NCI-H510A treated with DMSO at 0.1 percent for 48 hours (cell line): ENCODE data around the gene STX17.
"Not testable (repeated sequence)": the region's sequence is repeated elsewhere in the genome, so short reads cannot be mapped to it uniquely, and the experiment has no call there.

Experiments used
- DNase-seq: peaks from one replicate; lab custom pipeline; 2025; lab: John Stamatoyannopoulos, UW

Gene STX17

DNA sequence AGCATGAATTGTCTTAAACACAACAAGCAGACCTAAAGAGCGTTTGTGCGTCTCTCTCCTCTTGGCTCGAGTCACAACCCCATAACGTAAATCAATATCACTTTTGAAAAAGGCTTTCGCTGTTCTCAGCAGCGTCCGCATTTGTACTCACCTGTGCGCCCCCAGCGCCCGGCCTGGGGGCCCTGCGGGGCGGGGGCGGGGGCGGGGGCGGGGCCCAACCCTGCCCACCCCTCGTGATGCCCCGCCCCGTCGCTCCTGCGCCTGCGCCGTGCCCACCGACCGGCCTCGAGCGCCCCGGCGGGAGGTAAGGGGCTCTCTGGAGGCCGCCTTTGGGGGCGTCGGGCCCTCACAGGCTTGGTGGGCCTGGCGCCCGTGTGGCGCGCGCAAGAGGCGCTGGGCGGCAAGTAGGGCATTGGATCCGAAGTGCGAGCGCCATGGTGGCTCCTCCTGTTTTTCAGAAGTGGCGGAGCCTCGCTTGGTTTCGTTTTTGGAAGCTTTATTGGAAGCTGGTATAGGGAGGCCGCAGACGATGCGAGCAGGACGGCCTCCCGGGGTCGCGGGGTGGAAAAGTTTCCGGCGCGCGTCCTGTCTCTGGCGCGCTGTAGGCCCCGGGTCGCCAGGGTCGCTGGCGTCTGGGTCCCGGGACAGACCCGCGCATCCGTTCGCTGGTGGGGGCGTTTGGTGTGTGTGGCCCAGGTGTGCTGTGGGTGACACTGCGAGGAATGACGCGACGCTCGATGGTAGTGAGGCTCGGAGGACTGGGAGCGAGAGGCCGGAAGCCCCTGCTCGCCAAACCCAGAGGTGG lies at the start of gene STX17:
Gene STX17 (plus strand): TSS at position 252 of the 805 bp plus-strand sequence. CDS start 8,586 bp downstream, outside the sequence.
- peak; percentile 67 for DNase-seq

DNA sequence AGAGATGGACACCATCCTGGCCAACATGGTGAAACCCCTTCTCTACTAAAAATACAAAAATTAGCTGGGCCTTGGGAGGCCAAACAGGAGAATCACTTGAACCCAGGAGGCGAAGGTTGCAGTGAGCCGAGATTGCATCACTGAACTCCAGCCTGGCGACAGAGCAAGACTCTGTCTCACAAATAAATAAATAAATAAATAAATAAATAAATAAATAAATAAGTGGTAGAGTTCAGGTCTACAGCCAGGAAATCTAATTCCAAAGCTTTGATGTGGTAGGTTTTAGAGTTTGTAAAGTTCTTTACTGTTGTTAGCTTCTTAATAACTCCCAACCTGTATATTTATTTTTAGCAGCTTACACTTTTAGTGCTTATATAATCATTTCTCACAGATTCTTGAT lies 48.9 kb upstream of the STX17 start:
- not testable (repeated sequence) for DNase-seq

DNA sequence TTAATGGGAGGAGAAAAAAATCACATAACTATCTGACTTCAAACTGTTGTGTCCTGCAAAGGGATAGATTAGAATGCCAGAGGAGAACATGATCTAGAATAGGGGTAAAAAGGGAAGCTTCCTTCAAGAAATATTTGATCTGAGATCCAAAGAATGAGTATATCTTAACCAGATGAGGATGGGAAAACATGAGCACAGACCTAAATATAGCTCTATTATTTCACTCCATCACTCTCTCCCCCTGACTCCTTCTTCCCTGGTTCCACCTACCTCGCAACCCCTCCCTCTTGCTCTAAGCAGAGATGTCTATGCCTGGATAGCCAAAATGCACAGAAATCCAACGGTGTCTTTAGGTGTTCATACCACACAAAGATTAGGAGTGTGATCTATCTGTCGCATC lies 48.4 kb upstream of the STX17 start:
- no peak for DNase-seq

DNA sequence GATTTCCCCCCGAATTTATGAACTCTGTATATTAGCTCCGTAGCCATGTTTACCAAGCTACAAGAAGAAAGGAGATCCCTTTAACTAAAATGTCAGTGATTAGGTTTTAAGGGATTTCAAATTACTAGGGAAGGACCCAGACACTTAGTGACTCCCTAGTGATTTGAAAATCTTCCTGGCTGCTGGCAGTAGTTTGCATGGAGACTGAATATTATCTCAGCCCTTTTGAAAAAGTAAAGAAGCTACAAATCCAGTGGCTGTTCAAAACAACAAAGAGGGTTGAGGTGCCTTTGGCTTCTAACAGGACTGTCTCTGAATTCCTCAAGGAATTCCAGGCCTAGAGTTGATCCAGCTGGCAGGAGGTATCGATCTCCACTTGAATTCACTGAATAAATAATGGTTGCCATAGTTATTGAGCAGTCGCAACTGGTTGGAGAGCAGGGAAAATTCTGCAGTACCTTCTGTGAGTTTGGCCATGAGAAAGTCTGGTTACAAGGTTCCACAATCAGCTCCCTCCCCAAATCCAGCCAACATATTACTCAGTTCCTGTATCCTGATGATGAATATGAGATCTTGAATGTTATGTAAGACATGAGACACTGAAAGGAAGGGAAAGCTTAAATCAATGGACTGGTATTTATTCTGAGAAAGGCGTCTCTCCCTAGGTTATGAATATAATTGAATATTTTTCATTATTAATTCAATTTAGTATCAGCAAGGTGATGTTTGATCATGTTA lies 47.0 kb upstream of the STX17 start:
- DNase-seq: no peak

DNA sequence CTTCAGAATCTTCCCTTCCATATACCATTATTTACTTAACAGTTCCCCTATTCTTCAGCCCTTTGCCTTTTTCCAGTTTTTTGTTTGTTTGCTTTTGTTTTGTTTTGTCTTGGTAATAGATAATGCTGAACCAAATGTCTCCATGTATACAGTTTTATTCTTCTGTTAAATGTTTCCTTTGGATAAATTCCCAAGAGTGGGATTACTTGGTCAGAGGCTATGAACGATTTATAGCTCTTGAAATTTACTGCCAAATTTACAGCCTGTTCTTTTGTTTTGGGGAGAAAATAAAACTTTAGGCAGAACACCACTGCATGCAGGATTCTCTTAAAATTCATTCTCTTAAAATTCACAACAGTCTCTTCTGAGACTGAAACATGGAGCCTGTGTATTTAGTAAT lies 46.2 kb upstream of the STX17 start:
- no peak for DNase-seq

DNA sequence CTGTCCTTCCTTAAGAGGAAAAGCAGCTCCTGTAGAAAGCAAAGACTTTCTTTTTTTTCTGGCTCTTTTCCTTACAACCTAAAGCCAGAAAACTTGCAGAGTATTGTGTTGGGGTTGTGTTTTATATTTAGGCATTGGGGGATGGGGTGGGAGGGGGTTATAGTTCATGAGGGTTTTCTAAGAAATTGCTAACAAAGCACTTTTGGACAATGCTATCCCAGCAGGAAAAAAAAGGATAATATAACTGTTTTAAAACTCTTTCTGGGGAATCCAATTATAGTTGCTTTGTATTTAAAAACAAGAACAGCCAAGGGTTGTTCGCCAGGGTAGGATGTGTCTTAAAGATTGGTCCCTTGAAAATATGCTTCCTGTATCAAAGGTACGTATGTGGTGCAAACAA lies 42.5 kb upstream of the STX17 start:
- DNase-seq: no peak

DNA sequence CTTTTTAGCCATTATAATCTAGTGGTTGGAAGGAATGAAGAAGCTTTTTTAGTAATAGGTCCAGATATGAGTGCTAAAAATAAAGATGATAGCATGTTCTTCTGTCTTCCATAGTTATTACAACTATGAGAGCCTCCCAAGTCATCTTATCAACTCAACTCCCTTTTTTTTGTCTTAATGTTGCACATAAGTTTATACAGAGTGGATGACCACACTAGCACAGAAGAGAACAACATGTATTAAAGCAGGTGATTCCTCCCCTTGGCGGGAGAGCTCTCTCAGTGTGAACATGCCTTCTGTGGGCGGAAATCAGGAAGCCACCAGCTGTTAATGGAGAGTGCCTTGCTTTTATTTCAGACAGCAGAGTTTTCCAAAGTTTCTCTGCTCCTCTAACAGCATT lies 40.1 kb upstream of the STX17 start:
- no peak for DNase-seq

DNA sequence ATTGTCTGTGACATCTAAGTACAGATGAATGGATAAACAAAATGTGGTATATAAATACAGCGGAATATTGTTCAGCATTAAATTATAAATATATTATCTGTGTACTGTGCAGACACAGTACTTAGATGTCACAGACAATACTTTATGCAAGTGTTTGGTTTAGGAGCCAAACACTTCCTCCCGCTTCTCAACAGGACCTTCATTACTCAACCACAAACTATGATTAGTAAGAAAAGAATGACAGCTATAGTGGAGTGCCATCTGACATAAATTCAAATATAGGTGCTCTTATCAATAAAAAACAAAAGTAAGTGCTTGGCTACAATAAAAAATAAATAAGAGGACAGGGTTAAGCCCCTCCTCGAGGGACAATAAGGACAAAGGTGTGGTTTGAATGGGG lies 38.9 kb upstream of the STX17 start:
- DNase-seq: peak; percentile 29

DNA sequence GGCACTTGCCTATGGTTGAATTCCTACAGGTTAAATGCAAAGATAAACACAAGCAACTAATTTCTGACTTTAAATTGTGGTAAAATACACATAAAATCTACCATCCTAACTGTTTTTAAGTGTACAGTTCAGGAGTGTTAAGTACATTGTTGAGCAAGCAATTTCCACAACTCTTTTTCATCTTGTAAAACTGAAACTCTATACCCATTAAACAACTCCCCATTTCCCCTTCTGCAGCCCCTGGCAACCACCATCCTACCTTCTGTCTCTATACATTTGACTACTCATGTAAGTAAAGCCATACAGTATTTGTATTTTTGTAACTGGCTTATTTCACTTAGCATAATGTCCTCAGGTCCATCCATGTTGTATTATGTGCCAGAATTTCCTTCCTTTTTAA lies 38.5 kb upstream of the STX17 start:
- DNase-seq: no peak

DNA sequence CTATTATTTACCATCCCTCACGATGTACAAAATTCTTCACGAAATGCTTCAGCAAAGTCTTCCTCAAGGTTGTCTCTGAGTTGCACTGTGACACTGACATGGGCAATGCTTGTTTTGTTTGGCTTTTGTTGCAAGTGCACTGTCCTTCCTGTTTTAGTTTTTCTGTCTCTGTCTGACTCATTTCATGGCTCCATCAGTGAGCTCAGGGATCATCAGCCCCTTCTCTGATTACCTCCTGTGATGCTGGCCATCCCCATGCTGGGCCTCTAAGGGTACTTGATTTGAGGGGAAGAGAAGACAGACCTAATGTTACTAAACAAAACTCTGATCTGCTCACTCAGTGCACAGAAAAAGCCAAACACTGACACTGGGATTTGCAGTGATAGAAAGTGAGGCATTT lies 37.6 kb upstream of the STX17 start:
- no peak for DNase-seq

DNA sequence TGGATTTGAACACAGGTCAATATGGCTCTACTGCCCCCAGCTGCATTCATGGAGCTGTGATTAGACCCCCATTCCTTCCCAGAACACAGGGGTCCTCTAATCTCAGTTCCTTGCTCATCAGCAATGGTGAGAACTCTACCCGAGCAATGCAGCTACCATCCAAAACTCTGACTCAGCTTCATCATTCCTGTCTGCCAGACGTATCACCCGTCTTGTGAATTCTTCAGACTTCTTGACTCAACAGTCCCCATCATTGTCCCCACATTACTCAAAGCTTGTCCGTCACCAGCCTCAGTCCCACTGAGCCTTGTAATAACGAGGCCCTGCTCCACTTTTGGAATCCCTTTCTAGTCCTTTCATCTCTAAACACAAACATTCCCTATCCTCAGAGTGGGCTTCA lies 36.3 kb upstream of the STX17 start:
- no peak for DNase-seq

DNA sequence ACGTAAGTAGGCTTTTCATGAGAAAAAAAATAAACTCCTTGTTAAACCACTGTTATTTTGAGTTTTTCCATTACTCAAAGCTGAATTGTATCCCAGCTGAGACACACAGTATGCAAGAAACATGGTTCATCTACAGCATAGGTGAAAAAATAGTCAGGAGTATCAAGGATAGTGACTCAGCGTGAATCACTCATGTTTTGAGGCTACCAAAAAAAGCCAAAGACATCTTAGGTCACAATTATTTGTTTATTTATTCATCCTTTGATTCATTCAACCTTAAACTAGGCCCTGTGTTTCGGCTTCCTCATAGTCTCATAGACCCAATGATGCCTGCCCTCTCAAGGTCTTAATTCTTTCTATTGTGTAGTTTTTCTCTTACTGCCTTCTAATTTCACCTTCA lies 32.9 kb upstream of the STX17 start:
- DNase-seq: no peak

DNA sequence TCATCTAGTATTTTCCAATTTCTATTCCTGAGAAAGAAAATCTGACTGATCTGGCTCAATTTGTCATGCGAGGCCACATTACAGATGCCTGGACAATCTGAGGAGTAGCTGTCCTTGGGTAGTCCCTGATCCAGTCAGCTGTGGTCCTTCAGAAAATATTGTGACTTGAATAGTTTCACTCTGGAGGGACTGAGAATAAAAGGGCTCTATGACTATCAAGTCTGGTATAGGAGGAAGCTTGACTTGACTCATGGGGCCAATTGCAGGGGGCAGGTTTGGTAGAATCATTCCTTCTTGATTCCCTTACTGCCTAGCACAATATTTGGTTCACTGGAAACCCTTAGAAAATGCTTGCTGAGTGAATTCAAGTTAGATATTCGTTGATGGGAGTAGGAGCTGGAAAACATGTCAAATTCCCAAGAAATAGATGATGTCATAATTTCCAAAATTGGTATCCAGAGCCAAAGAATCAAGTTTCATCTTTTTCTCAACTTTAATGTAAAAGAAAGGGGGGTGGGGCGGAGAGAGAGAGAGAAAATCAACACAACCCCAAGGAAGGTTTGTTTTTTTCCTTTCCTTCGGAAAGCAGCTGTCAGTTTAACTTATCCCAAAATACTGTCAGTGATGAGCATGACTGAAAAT lies 32.4 kb upstream of the STX17 start:
- no peak for DNase-seq

DNA sequence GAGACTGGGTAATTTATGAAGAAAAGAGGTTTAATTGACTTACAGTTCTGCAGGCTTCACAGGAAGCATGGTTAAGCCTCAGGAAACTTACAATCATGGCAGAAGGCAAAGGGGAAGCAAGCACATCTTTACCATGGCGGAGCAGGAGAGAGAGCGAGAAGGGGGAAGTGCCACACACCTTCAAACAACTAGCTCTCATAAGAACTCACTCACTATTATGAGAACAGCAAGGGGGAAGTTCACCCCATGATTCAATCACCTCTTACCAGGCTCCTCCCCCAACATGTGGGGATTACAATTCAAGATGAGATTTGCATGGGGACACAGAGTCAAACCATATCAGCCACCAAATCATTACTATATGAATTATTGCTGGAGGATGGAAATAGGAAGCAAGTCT lies 30.3 kb upstream of the STX17 start:
- DNase-seq: no peak

DNA sequence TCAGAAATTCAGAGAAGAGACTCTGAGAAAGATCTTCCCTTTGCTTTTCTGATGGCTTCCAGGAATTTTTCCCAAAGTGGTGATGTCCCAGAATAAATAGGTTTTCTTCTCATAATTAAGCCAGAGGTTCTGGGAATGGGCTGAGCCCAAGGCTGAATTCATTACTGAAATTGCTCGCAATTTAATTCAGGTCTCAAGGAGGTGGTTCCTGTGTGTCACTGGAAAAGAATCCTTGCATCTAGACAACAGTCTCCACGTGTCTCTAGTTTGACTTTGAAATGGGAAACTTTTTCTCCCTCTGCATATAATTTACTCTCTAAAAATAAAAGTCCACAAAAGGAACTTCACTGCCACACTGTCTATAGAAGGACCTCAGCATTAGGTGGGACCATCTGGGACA lies 27.8 kb upstream of the STX17 start:
- DNase-seq: no peak

DNA sequence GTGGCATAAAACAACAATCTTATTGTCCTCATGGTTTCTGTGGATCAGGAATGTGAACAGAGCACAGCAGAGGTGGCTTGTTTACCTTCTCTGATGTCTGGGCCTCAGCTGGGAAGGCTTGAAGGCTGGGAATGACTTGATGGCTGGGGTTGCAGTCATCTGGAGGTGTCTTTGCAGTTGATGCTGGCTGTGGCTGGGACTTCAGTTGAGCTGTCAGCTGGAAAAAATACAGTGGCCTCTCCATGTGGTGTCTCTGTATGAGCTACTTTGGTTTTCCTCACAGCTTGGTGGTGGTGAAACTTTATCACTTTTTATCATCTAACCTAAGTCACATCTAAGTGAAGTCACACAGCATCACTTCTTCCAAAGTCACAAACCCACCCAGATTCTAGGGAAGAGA lies 24.7 kb upstream of the STX17 start:
- no peak for DNase-seq

DNA sequence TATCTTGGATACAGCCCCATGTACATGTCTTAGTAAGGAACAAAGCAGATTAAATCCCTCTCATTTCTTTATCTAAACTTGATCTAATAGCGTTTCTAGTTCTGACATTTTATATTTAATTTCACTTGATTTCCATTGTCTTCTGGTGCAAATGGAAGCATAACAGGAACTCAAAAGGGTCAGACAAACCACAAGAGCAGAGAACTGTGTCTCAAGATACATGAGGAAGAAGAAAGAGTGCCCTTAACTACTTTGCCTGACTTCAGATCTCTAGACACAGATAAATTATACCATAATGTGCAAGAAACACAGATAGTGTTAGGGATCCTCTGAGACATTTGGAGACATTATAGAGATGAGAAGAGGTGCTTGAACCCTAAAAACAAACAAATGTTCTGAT lies 20.7 kb upstream of the STX17 start:
- DNase-seq: no peak

DNA sequence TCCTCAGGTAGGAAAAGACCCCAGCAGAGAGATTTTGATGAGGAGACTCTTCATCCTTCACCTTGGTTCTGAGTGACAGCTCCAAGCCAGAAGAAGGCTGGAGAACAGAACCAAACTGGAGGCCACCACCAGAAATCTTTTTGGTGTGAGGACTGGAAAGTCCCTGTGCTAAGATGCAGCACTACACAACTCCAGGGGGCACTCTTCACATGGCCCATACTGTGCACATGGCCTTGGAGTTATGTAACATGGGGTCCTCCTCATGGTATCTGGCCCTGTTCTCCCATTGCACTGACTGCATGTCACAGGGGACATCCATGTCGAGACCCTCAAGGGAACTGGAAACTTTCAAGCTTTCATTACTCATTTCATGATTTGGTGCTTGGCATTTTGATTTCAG lies 17.3 kb upstream of the STX17 start:
- no peak for DNase-seq

DNA sequence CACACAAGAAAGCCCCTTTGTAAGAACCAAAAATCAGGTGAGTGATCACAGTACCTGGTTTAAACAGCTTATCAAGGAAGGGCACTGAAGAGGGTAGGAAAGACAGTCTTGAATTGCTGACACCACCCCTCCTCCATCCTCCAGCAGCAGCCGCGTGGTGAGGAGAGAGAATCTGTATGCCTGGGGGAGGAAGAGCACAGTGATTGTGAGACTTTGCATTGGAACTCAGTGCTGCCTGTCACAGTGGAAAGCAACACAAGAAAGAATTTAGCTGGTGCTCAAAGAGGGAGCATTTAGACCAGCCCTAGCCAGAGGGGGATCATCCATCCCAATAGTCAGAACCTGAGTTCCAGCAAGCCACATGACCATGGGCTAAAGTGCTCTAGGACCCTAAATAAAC lies 11.6 kb upstream of the STX17 start:
- DNase-seq: peak; percentile 8

DNA sequence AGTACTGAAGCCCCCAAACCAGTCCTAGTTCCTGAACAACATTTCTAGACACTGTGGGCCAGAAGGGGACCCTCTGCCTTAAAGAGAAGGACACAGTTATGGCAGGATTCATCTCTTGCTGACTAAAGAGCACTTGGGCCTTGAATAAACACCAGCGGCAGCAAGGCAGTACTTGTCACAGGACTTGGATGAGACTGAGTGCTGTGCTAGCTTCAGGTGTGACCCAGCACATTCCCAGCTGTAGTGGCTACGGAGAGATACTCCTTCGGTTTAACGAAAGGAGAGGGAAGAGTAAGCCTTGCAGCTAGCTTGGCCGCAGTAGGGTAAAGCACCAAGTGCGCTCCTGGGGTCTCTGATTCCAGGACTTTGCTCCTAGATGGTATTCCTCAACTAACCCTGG lies 10.9 kb upstream of the STX17 start:
- DNase-seq: peak; percentile 81

DNA sequence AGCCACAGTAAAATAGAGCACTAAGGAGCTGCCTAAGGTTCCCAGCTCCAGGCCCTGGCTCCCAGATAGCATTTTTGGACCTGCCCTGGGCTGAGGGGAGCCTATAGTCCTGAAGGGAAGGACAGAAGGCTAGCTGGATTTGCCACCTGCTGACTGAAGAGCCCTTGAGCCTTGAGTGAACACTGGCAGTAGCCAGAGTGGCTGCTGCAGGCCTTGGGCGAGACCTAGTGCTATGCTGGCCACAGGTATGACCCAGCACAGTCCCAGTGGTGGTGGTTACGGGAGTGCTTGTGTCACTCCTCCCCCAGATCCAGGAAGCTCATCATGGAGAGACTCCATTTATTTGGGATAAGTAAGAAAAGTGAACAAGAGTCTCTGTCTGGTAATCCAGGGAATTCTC lies 10.3 kb upstream of the STX17 start:
- DNase-seq: peak; percentile 92

DNA sequence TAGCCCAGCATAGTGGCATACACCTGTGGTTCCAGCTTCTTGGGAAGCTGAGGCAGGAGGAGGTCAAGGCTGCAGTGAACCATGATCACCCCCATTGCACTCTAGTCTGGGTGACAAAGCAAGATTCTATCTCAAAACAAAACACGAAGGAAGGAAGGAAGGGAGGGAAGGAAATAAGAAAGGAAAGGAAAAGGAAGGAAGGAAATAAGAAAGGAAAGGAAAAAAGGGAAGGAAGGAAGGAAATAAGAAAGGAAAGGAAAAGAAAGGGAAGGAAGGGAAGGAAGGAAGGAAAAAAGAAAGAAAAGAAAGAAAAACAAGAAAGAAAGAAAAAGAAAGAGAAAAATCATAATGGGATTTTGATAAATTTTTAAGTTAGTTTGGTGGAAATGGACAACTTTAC lies 3.1 kb upstream of the STX17 start:
- DNase-seq: no peak

DNA sequence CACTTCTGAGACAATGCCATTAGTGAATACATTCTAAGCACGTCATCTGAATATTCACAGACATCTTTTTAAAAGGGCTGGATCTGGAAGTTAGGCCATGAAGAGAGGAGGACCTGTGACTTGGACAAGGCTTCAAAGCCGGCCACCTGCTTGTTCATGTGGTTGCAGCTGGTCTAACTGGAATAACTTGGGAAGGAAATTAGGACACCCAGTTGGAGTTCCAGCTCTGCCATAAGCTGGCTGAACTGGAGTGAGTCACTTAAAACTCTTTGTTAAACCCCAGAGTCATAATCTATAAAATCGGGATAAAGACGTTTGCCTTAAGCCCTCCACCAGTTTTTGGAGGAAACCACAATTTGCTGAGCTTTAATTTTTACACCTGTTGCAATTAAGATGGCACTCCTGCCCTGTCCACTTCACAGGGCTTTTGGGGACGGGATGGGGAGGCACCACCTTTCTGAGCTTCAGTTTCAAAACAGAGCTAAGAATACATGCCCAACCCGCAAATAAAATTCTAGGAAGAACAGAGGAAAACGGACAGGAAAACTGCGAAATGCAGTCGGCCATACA lies 536 bp upstream of the STX17 start:
- DNase-seq: peak; percentile 55
